Vagina (tissue), 2 donors: ENCODE measurements around the gene DAO.

Experiments
- POLR2A ChIP-seq, 2 donors: fragments of 450-650 bp; IDR thresholded peaks; one replicate each; pipeline ENCODE4 v1.6.1; 2017; ENCODE audit warnings: antibody characterized with exemption in 2 of 2, mild to moderate bottlenecking in 2 of 2, moderate library complexity in 2 of 2
- POLR2AphosphoS5 ChIP-seq, 2 donors: sonication (generic); formaldehyde crosslinking; IDR thresholded peaks; one replicate each; pipeline ENCODE4 v1.9.0; 2017; ENCODE audit warnings: antibody characterized with exemption in 2 of 2, mild to moderate bottlenecking in 2 of 2, low read depth in 1 of 2; ENCODE audit not compliant: insufficient read depth in 1 of 2
- TF ChIP-seq, protein P1 (sequence below), 3 experiments: fragments of 450-650 bp in 2 of 3; fragments of 200-600 bp in 1 of 3; sonication (generic) in 1 of 3; IDR thresholded peaks; one replicate each; pipeline ENCODE4 v1.5.1; 2017 to 2019; ENCODE audit warnings: antibody characterized with exemption in 3 of 3, mild to moderate bottlenecking in 2 of 3, moderate library complexity in 2 of 3

DNA sequence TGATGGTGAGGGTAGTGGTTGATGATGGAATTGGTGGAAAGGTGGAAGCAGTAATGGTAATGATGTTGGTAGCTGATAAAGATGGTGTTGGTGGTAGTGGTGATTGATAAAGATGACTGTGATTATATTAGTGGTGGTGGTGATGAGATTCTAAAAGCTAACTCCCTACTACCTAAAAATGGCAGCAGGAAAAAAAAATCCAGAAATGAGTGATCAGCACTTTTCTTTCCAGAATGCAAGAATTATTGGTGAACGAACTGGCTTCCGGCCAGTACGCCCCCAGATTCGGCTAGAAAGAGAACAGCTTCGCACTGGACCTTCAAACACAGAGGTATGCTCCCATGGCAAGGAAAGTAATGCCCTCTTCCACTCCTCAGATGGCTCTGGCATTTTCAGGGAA is 19.3 kb downstream of the DAO start:
- TF ChIP-seq, protein P1, sequence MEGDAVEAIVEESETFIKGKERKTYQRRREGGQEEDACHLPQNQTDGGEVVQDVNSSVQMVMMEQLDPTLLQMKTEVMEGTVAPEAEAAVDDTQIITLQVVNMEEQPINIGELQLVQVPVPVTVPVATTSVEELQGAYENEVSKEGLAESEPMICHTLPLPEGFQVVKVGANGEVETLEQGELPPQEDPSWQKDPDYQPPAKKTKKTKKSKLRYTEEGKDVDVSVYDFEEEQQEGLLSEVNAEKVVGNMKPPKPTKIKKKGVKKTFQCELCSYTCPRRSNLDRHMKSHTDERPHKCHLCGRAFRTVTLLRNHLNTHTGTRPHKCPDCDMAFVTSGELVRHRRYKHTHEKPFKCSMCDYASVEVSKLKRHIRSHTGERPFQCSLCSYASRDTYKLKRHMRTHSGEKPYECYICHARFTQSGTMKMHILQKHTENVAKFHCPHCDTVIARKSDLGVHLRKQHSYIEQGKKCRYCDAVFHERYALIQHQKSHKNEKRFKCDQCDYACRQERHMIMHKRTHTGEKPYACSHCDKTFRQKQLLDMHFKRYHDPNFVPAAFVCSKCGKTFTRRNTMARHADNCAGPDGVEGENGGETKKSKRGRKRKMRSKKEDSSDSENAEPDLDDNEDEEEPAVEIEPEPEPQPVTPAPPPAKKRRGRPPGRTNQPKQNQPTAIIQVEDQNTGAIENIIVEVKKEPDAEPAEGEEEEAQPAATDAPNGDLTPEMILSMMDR (IDR thresholded peaks at IDR 0.05): no peak
- no peak for TF ChIP-seq POLR2A (IDR thresholded peaks at IDR 0.05)
- TF ChIP-seq POLR2AphosphoS5 (IDR thresholded peaks at IDR 0.05; ENCODE audit: insufficient read depth in 1 of 2, low read depth in 1 of 2): no peak
